GM10847 (cell line): ENCODE measurements around the gene PITPNM1.

Experiments
- POLR2A ChIP-seq: IDR thresholded peaks from 2 replicates; pipeline ENCODE4 v1.6.1; 2011; ENCODE audit not compliant: insufficient read length; ENCODE audit errors: extremely low read depth

PITPNM1 gene

DNA sequence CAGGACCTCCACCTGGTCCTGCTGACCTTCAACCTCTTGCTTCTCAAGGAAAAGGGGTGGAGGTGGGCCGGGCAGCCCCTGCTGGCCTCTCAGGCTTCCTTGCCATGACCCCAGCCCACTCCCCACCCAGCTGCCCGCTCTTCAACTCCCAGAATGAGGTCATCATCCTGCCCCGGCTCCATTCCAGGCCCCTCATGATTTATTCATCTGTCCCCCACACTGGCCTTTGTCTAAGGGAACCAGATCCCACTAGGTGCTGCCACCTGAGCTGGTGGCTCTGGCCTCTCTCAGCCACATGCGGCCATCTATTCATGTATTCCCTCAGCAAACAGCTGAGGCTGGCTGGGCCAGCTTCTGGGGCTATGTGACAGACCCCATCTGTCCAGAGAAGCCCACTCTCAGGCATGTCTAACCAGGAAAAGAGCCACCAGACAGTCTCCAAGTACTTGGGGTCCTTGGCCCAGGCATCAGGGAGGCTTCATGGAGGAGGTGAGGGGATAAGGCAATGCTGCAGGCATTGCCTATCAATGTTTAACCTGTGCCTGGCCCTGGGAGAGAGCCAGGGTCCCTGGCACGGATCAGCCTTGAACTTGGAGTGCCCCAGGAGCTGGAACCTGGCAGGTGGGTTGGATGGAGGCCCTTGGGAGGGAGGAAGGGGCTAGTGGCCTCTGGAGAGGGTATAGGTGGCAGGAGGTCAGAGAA lies 20.3 kb upstream of the PITPNM1 start:
- TF ChIP-seq POLR2A: no peak

- TF ChIP-seq POLR2A: no peak
These were observed 19.3 kb upstream of the PITPNM1 start for GRCh38 chr11:67524480-67524808.

- TF ChIP-seq POLR2A: no peak
These were observed 18.7 kb upstream of the PITPNM1 start for GRCh38 chr11:67523556-67524479.

DNA sequence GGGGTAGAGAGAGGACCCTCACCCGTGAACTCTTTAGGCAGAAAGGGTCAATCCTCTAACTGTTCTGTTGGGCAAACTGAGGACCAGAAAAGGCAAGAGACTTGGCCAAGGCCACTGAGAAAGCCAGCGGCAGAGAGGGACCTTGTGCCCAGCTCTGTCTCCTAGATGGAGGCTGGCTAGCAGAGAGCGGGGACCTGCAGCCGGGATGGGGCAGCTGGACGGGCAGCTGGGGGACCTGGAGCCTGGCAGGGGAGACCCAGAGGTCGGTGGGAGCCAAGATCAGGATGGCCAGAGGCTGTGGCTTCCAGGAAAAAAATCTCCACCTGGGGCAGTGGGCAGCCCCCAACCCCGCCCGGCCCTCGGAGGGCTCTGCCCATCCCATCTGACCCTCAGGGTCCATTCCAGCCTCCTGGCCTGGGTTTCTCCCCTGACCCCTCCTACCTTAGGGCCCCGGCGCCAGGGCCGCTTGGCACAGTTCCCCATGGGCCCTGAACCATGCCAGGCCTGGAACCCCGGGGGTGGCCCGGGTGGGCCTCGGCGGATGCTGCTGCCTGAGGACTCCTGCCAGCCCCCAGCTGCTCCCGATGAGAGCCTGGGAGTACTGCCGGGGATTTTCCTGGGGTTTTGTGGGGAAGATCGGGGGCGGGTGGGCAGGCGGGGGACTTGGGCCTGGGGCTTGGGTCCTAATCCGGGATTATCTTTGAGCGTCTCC lies 17.8 kb upstream of the PITPNM1 start, which contains the start of gene CABP2:
TSS of gene CABP2 (minus strand) at position 603 of the 712 bp plus-strand sequence. CDS start at position 483, 120 bp downstream.
- no peak for TF ChIP-seq POLR2A

DNA sequence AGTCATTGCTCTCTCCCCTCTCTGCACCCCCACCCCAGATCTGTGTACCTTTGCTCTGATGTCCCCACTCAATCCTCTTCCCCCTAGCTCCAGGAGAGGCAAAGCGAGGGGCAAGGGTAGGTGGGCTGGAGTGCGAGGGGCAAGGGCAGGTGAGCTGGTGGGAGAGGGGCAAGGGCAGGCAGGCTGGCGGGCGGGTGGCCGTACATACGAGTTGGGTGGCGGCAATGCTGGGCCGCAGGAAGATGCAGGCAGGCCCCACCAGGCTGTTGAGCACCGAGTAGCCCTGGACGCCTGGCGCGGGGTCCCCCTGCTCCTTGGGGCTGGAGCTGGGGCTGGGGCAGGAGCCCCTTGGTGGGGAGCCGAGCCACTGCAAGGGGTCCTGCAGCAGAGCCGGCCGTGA lies 17.2 kb upstream of the PITPNM1 start:
- no peak for TF ChIP-seq POLR2A

DNA sequence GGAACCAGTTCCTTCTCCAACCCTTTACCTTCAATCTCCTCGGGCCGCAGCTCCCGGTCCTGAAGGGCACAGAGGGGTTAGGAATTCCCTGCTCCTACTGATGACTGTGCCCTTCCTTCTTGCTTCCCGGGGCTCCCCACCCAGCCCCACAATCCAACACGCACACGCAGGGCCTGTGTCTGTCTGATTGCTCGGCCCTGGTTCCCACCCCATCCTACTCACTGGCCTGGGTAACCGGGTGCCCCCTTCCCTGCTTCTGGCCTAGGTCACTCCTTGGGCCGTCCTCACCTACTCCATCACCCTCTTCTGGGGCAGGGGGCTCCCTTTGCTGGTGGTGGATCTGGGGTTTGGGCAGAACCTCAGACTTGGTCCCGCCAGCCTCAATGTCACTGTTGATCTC lies 16.8 kb upstream of the PITPNM1 start:
- no peak for TF ChIP-seq POLR2A

- no peak for TF ChIP-seq POLR2A
These were observed 16.0 kb upstream of the PITPNM1 start for GRCh38 chr11:67520856-67521824.

GRCh38 chr11:67519726-67520125 lies 14.6 kb upstream of the PITPNM1 start:
- TF ChIP-seq POLR2A: no peak

DNA sequence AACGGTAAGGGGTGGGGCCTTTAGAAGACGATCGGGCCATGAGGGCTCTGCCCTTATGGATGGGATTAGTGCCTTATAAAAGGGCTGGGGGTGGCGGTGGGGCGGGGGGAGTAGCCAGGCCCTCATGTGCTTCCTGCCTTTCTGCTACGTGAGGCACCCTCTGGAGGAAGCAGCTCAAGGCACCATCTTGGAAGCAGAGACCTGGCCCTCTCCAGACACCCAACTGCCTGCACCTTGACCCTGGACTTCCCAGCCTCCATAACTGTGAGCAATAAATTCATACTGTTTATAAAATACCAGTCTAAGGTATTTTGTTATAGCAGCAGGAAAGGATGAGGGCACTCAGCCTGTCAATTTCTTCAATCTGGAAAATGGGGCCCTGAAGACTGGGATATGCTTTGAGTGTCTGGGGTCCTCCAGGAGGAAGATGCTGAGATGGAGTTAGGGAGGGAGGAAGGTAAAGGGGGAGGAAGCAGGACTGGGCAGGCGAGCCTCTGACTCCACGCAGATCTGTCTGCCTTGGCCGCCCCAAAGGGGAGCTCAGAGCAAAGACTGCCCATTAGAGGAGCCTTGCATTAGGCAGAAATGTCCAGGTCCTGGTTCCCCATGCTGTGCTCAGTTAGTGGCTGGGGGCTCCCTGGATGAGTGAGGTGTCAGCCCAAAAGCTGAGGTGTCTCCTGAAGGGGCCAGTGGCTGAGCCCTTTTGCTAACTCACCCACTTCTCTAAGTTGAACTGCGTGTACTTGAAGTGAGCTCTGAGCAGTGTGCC lies 12.8 kb upstream of the PITPNM1 start:
- TF ChIP-seq POLR2A: no peak

DNA sequence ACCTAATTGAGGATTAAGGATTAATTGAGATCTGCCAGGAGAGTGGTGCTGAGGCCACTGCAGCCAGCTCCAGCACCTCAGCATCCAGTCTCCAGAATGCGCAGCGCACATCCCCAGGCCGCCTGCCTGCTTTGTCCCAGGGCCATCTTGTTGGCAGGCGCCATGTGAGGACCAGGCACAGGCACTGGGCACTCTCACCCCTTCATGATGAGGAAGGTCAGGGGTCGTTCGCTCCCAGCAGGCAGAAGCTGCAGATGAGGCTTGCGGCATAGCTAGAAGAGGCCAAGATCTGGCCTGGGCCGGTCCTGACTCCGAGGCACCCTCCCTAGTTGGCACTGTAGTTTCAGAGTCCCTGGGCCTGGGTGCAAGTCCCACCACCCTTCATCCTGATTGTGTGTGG lies 11.6 kb upstream of the PITPNM1 start:
- TF ChIP-seq POLR2A: no peak

DNA sequence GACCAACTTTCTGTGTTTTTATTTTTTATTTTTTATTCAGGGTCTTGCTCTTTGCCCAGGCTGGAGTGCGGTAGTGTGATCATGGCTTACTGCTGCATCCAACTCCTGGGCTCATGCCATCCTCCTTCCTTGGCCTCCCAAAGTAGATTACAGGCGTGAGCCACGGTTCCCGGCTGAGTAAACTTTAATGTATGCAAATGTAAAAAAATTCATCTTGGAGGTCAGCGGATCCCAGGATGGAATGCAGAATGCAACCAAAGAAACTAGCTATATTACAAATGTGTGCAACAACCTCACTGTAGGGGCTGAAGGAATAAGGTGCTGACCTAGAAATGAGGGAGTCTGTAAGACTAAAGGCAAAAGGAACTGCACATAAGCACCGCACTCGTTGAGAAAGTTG lies 9.0 kb upstream of the PITPNM1 start:
- no peak for TF ChIP-seq POLR2A

DNA sequence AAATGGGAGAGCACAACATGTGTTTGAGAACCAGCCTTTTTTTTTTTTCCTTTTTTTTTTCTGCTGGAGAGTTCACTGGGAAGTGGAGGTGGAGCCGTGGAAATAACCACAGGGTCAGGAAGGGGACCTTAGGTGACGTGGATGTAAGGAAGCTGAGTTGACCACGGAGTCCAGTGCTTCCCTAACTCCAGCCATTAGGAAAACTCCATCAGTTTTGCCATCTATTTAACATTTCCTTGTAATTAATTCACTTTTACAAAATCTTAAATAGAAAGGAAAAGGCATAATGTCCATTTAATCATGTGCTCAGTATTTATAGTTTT lies 4.8 kb upstream of the PITPNM1 start:
- TF ChIP-seq POLR2A: no peak

GRCh38 chr11:67508486-67509121 lies 3.4 kb upstream of the PITPNM1 start:
- TF ChIP-seq POLR2A: peak; percentile 59
